ENCODE results near the gene NUP133. TPM values are rescaled to one million over a fixed set of nuclear protein-coding genes. Genes with fewer than 3 reads are reported as not detected.

Gene NUP133
- total RNA-seq, 1 donor from 2014 or later = 23.4 TPM

GRCh38 chr1:229412056-229412455 lies 96.1 kb downstream of the NUP133 start:
- no peak overlapping the region for H3K4me3 ChIP-seq (ENCODE audit: low read depth, low read length)
- no peak for TF ChIP-seq CTCF (IDR thresholded peaks at IDR 0.05; ENCODE audit: insufficient read depth, low read length, severe bottlenecking)
- FAIRE-seq (no peak), DNase-seq (ENCODE audit: low read depth) (no peak)
- H3K27me3 ChIP-seq (ENCODE audit: control insufficient read depth, insufficient read depth, low read length) = peaks cover 31% of the 10 kb centered on the region
- no peaks in the 10 kb centered on the region for H3K36me3 ChIP-seq (ENCODE audit: control insufficient read depth, insufficient read depth, low read length)

GRCh38 chr1:229411434-229412055 lies 96.6 kb downstream of the NUP133 start:
- no peak for TF ChIP-seq CTCF (IDR thresholded peaks at IDR 0.05; ENCODE audit: insufficient read depth, low read length, severe bottlenecking)
- DNase-seq (ENCODE audit: low read depth) (no peak), FAIRE-seq (no peak)
- Histone ChIP-seq H3K27me3 (ENCODE audit: control insufficient read depth, insufficient read depth, low read length) (peaks cover 35% of the 10 kb centered on the region), H3K36me3 (ENCODE audit: control insufficient read depth, insufficient read depth, low read length) (no peaks in the 10 kb centered on the region), H3K4me3 (ENCODE audit: low read depth, low read length) (no peak overlapping the region)

- peak; percentile 5 for TF ChIP-seq CTCF (IDR thresholded peaks at IDR 0.05; ENCODE audit: insufficient read depth, low read length, severe bottlenecking)
- no peak overlapping the region for H3K4me3 ChIP-seq (ENCODE audit: low read depth, low read length)
- DNase-seq (ENCODE audit: low read depth) (peak; percentile 65), FAIRE-seq (no peak)
- H3K27me3 ChIP-seq (ENCODE audit: control insufficient read depth, insufficient read depth, low read length) = peaks cover 36% of the 10 kb centered on the region
- no peaks in the 10 kb centered on the region for H3K36me3 ChIP-seq (ENCODE audit: control insufficient read depth, insufficient read depth, low read length)
These were observed 97.3 kb downstream of the NUP133 start for GRCh38 chr1:229410692-229411433.

- FAIRE-seq (no peak), DNase-seq (ENCODE audit: low read depth) (no peak)
- H3K27me3 ChIP-seq (ENCODE audit: control insufficient read depth, insufficient read depth, low read length) = peaks cover 36% of the 10 kb centered on the region
- H3K4me3 ChIP-seq (ENCODE audit: low read depth, low read length) = no peak overlapping the region
- no peak for TF ChIP-seq CTCF (IDR thresholded peaks at IDR 0.05; ENCODE audit: insufficient read depth, low read length, severe bottlenecking)
- no peaks in the 10 kb centered on the region for H3K36me3 ChIP-seq (ENCODE audit: control insufficient read depth, insufficient read depth, low read length)
These were observed 97.8 kb downstream of the NUP133 start for GRCh38 chr1:229410370-229410691.

- TF ChIP-seq CTCF (IDR thresholded peaks at IDR 0.05; ENCODE audit: insufficient read depth, low read length, severe bottlenecking) = no peak
- Histone ChIP-seq H3K4me3 (ENCODE audit: low read depth, low read length) (no peak overlapping the region), H3K36me3 (ENCODE audit: control insufficient read depth, insufficient read depth, low read length) (no peaks in the 10 kb centered on the region), H3K27me3 (ENCODE audit: control insufficient read depth, insufficient read depth, low read length) (peaks cover 36% of the 10 kb centered on the region)
- DNase-seq (ENCODE audit: low read depth) = no peak
- no peak for FAIRE-seq
These were observed 98.3 kb downstream of the NUP133 start for GRCh38 chr1:229409616-229410369.
